ENCODE results near the gene GPR142. TPM values are rescaled to one million over a fixed set of nuclear protein-coding genes. Genes with fewer than 3 reads are reported as not detected.

GPR142 gene
- total and polyA plus RNA-seq, 10 of the 15 experiments (the other 5 are each of a cell fraction or from before 2014, with no cell fraction given) = not detected

- Histone ChIP-seq H3K4me2 (ENCODE audit: control insufficient read depth, insufficient read depth) (no peak overlapping the region), H3K27ac (ENCODE audit: control insufficient read depth, insufficient read depth) (no peak overlapping the region), H3K4me3 (no peak overlapping the region), H3K79me2 (ENCODE audit: control insufficient read depth, insufficient read depth, low read length) (no peaks in the 10 kb centered on the region), H3K4me1 (ENCODE audit: control insufficient read depth, insufficient read depth, low read length) (no peaks in the 10 kb centered on the region), H3K9ac (ENCODE audit: control insufficient read depth, insufficient read depth, low read length) (no peak overlapping the region), H3K9me3 (replicated peaks; ENCODE audit: control insufficient read depth, insufficient read depth, low read length) (no peaks in the 10 kb centered on the region), H3K36me3 (ENCODE audit: control insufficient read depth in 2 of 2, insufficient read depth in 2 of 2, low read length in 1 of 2) (no peaks in the 10 kb centered on the region), H3K27me3 (replicated peaks in 1 of 2; ENCODE audit: control insufficient read depth in 2 of 2, insufficient read depth in 2 of 2, low read length in 1 of 2) (no peaks in the 10 kb centered on the region; a peak in 2 of 4 replicates), H4K20me1 (ENCODE audit: control insufficient read depth, insufficient read depth) (no peaks in the 10 kb centered on the region), H2AFZ (ENCODE audit: control insufficient read depth, low read depth, low read length) (no peak overlapping the region)
- WGBS (ENCODE audit: insufficient coverage, insufficient replicate concordance, low lambda C conversion rate, missing lambda C conversion rate) = 24% methylated on average over 10 of the region's 10 CpGs
- RAD21 ChIA-PET (ENCODE audit: unreplicated experiment) = no interaction called here
- POLR2A ChIA-PET = no interaction called here
- TF ChIP-seq GATAD2B (conservative IDR thresholded peaks at IDR 0.05; ENCODE audit: low read depth) (no peak), POLR2AphosphoS5 (IDR thresholded peaks at IDR 0.05; ENCODE audit: low read length) (no peak), KDM1A (IDR thresholded peaks at IDR 0.05; ENCODE audit: borderline replicate concordance) (no peak), ESRRA (IDR thresholded peaks at IDR 0.05; ENCODE audit: low read length) (no peak), CEBPB (IDR thresholded peaks at IDR 0.05; ENCODE audit: borderline replicate concordance in 1 of 2, low read depth in 2 of 2, low read length in 2 of 2) (no peak), MEF2B (IDR thresholded peaks at IDR 0.05; ENCODE audit: partially characterized antibody, poor library complexity, severe bottlenecking) (no peak), SMC3 (IDR thresholded peaks at IDR 0.05; ENCODE audit: borderline replicate concordance, low read length) (no peak), ZSCAN29 (IDR thresholded peaks at IDR 0.05) (no peak), PAX8 (IDR thresholded peaks at IDR 0.05) (no peak), CHD4 (IDR thresholded peaks at IDR 0.05) (no peak), KAT2A (conservative IDR thresholded peaks at IDR 0.05; ENCODE audit: control insufficient read depth, low read depth, low read length) (no peak), SRF (IDR thresholded peaks at IDR 0.05; ENCODE audit: low read depth in 2 of 2, low read length in 2 of 2) (no peak)
- in situ Hi-C loops (cut with MboI) = no loop called here
- intact Hi-C loops (cut with micrococcal nuclease; ENCODE audit: unreplicated experiment) = no loop called here
- SMC1A ChIA-PET (ENCODE audit: uncharacterized antibody, unreplicated experiment) = no interaction called here
- BruUV-seq (replicated peaks) = no TSS peak
- CTCF ChIA-PET = interaction anchor here (0.8 to 1.2 kb wide), 2 partner anchors 10 to 26 kb away, joined by 3 read pairs; no protein-coding TSS in a partner anchor
- FAIRE-seq (no peak), DNase-seq (ENCODE audit: low read depth, low spot score) (no peak), ATAC-seq (no peak)
Measured at GRCh38 chr17:74342224-74342623, 25.1 kb upstream of the GPR142 start.

All from GM12878 (cell line).